ENCODE results near the gene TEK.

Gene TEK

GRCh38 chr9:27124151-27124550 is 15.1 kb downstream of the TEK start:
- no peak for DNase-seq (ENCODE audit: low spot score)

GRCh38 chr9:27125030-27125429 is 16.0 kb downstream of the TEK start:
- no peak for DNase-seq (ENCODE audit: low spot score)

GRCh38 chr9:27125936-27126335 is 16.9 kb downstream of the TEK start:
- no peak for DNase-seq (ENCODE audit: low spot score)

- DNase-seq (ENCODE audit: low spot score) = no peak
Observed at GRCh38 chr9:27126670-27127069, 17.6 kb downstream of the TEK start.

- no peak for DNase-seq (ENCODE audit: low spot score)
Observed at GRCh38 chr9:27129221-27129620, 20.2 kb downstream of the TEK start.

GRCh38 chr9:27131731-27132130 is 22.7 kb downstream of the TEK start:
- no peak for DNase-seq (ENCODE audit: low spot score)

- DNase-seq (ENCODE audit: low spot score) = no peak
Observed at GRCh38 chr9:27133817-27134216, 24.8 kb downstream of the TEK start.

- DNase-seq (ENCODE audit: low spot score) = no peak
Observed at GRCh38 chr9:27142299-27142930, 33.4 kb downstream of the TEK start.

GRCh38 chr9:27145143-27145542 is 36.1 kb downstream of the TEK start:
- no peak for DNase-seq (ENCODE audit: low spot score)

GRCh38 chr9:27149651-27150050 is 40.6 kb downstream of the TEK start:
- DNase-seq (ENCODE audit: low spot score) = no peak

- DNase-seq (ENCODE audit: low spot score) = no peak
Observed at GRCh38 chr9:27150746-27151406, 41.9 kb downstream of the TEK start.

GRCh38 chr9:27151693-27152404 is 42.8 kb downstream of the TEK start:
- no peak for DNase-seq (ENCODE audit: low spot score)

GRCh38 chr9:27152405-27152718 is 43.3 kb downstream of the TEK start:
- DNase-seq (ENCODE audit: low spot score) = no peak

GRCh38 chr9:27154908-27155307 is 45.9 kb downstream of the TEK start:
- DNase-seq (ENCODE audit: low spot score) = no peak

- DNase-seq (ENCODE audit: low spot score) = no peak
Observed at GRCh38 chr9:27157097-27157496, 48.1 kb downstream of the TEK start.

GRCh38 chr9:27157736-27158135 is 48.7 kb downstream of the TEK start:
- DNase-seq (ENCODE audit: low spot score) = no peak

GRCh38 chr9:27160636-27161035 is 51.6 kb downstream of the TEK start:
- no peak for DNase-seq (ENCODE audit: low spot score)

GRCh38 chr9:27162045-27162444 is 53.0 kb downstream of the TEK start:
- no peak for DNase-seq (ENCODE audit: low spot score)

- no peak for DNase-seq (ENCODE audit: low spot score)
Observed at GRCh38 chr9:27165068-27165467, 56.0 kb downstream of the TEK start.

- no peak for DNase-seq (ENCODE audit: low spot score)
Observed at GRCh38 chr9:27165670-27166069, 56.6 kb downstream of the TEK start.

- DNase-seq (ENCODE audit: low spot score) = no peak
Observed at GRCh38 chr9:27168496-27168895, 59.5 kb downstream of the TEK start.

- no peak for DNase-seq (ENCODE audit: low spot score)
Observed at GRCh38 chr9:27168951-27169350, 59.9 kb downstream of the TEK start.

- DNase-seq (ENCODE audit: low spot score) = no peak
Observed at GRCh38 chr9:27176971-27177370, 67.9 kb downstream of the TEK start.
